Activated naive CD8-positive, alpha-beta T cell treated with anti-CD3 and anti-CD28 coated beads for 36 hours (primary cell): ENCODE results near the gene ZNF217. TPM values are rescaled to one million over a fixed set of nuclear protein-coding genes. Genes with fewer than 3 reads are reported as not detected.
"Not testable (repeated sequence)": the region's sequence is repeated elsewhere in the genome, so short reads cannot be mapped to it uniquely, and the experiment has no call there.

Experiments used
- DNase-seq: peaks from one replicate; pipeline ENCODE4 v3.0.0; 2021
- H3K27ac Mint-ChIP-seq: one replicate; pipeline ENCODE4 v1.8.0; 2022; ENCODE audit warnings: mild to moderate bottlenecking, moderate library complexity, mixed read lengths
- H3K27me3 Mint-ChIP-seq: one replicate; pipeline ENCODE4 v1.8.0; 2022; ENCODE audit warnings: mild to moderate bottlenecking, mixed read lengths
- H3K36me3 Mint-ChIP-seq: one replicate; pipeline ENCODE4 v1.8.0; 2021; ENCODE audit warnings: mild to moderate bottlenecking, mixed read lengths
- H3K4me1 Mint-ChIP-seq: one replicate; pipeline ENCODE4 v1.8.0; 2021; ENCODE audit warnings: mixed read lengths
- H3K4me3 Mint-ChIP-seq: one replicate; pipeline ENCODE4 v1.8.0; 2022; ENCODE audit warnings: mild to moderate bottlenecking, moderate library complexity, mixed read lengths
- H3K9me3 Mint-ChIP-seq: one replicate; pipeline ENCODE4 v1.8.0; 2022; ENCODE audit warnings: mixed read lengths
- total RNA-seq, 2 experiments: library from RNA; stranded (reverse); gene quantifications; one replicate each; pipeline ENCODE4 v1.2.3, GENCODE V29; 2021

ZNF217 gene
- total RNA-seq, 2 experiments from 2014 or later = 55.6 to 59.0 TPM

GRCh38 chr20:53529658-53530057 is 64.0 kb downstream of the ZNF217 start:
- Mint-ChIP-seq H3K4me3 (no peak overlapping the region), H3K36me3 (no peaks in the 10 kb centered on the region), H3K27me3 (no peaks in the 10 kb centered on the region), H3K4me1 (no peaks in the 10 kb centered on the region), H3K27ac (no peak overlapping the region), H3K9me3 (no peaks in the 10 kb centered on the region)
- DNase-seq = no peak

GRCh38 chr20:53527196-53527595 is 66.4 kb downstream of the ZNF217 start:
- Mint-ChIP-seq H3K9me3 (no peaks in the 10 kb centered on the region), H3K27ac (no peak overlapping the region), H3K4me3 (no peak overlapping the region), H3K27me3 (no peaks in the 10 kb centered on the region), H3K4me1 (no peaks in the 10 kb centered on the region), H3K36me3 (no peaks in the 10 kb centered on the region)
- no peak for DNase-seq

- no peak for DNase-seq
- Mint-ChIP-seq H3K9me3 (no peaks in the 10 kb centered on the region), H3K4me1 (no peaks in the 10 kb centered on the region), H3K36me3 (no peaks in the 10 kb centered on the region), H3K4me3 (no peak overlapping the region), H3K27ac (no peak overlapping the region), H3K27me3 (no peaks in the 10 kb centered on the region)
Observed at GRCh38 chr20:53524589-53525312, 68.9 kb downstream of the ZNF217 start.

GRCh38 chr20:53523615-53524014 is 70.0 kb downstream of the ZNF217 start:
- not testable (repeated sequence) for H3K36me3 Mint-ChIP-seq, H3K27me3 Mint-ChIP-seq, H3K27ac Mint-ChIP-seq, H3K4me3 Mint-ChIP-seq, H3K4me1 Mint-ChIP-seq, H3K9me3 Mint-ChIP-seq, DNase-seq

- Mint-ChIP-seq H3K36me3 (no peaks in the 10 kb centered on the region), H3K4me3 (no peak overlapping the region), H3K4me1 (no peaks in the 10 kb centered on the region), H3K27me3 (no peaks in the 10 kb centered on the region), H3K9me3 (no peaks in the 10 kb centered on the region), H3K27ac (no peak overlapping the region)
- DNase-seq = no peak
Observed at GRCh38 chr20:53522696-53523095, 70.9 kb downstream of the ZNF217 start.

- no peaks in the 10 kb centered on the region for H3K4me1 Mint-ChIP-seq
- DNase-seq = no peak
- H3K9me3 Mint-ChIP-seq = no peaks in the 10 kb centered on the region
- H3K27ac Mint-ChIP-seq = no peak overlapping the region
- no peaks in the 10 kb centered on the region for H3K27me3 Mint-ChIP-seq
- H3K4me3 Mint-ChIP-seq = no peak overlapping the region
- no peaks in the 10 kb centered on the region for H3K36me3 Mint-ChIP-seq
Observed at GRCh38 chr20:53522026-53522425, 71.6 kb downstream of the ZNF217 start.

- H3K36me3 Mint-ChIP-seq, H3K4me3 Mint-ChIP-seq, H3K27me3 Mint-ChIP-seq, H3K9me3 Mint-ChIP-seq, DNase-seq, H3K4me1 Mint-ChIP-seq, H3K27ac Mint-ChIP-seq: not testable (repeated sequence)
Observed at GRCh38 chr20:53521421-53521820, 72.2 kb downstream of the ZNF217 start.

- Mint-ChIP-seq H3K27me3 (no peaks in the 10 kb centered on the region), H3K27ac (no peak overlapping the region), H3K4me1 (no peaks in the 10 kb centered on the region), H3K36me3 (no peaks in the 10 kb centered on the region), H3K9me3 (no peaks in the 10 kb centered on the region), H3K4me3 (no peak overlapping the region)
- no peak for DNase-seq
Observed at GRCh38 chr20:53517146-53517545, 76.5 kb downstream of the ZNF217 start.
